Fibroblast of villous mesenchyme (primary cell): ENCODE results near the gene MDFIC. TPM values are rescaled to one million over a fixed set of nuclear protein-coding genes. Genes with fewer than 3 reads are reported as not detected.

Experiments used
- DNase-seq: peaks from one replicate; pipeline ENCODE4 v3.0.0-alpha.2; 2010; ENCODE audit warnings: low read depth
- H3K4me3 ChIP-seq: 2 replicates; pipeline ENCODE4 v1.5.1; 2011; ENCODE audit warnings: low read depth, mild to moderate bottlenecking, low read length
- total RNA-seq: library from RNA; depleted of rRNA; stranded (reverse); fragments of >200 nt; gene quantifications from 2 replicates; pipeline ENCODE4 v1.2.3, GENCODE V29; 2012
- TF ChIP-seq, protein P1 (sequence below): IDR thresholded peaks from 2 replicates; pipeline ENCODE4 v1.5.1; 2012; ENCODE audit warnings: low read depth, mild to moderate bottlenecking, low read length; ENCODE audit not compliant: insufficient read depth

MDFIC gene
- total RNA-seq, 1 donor: 39.3 TPM

DNA sequence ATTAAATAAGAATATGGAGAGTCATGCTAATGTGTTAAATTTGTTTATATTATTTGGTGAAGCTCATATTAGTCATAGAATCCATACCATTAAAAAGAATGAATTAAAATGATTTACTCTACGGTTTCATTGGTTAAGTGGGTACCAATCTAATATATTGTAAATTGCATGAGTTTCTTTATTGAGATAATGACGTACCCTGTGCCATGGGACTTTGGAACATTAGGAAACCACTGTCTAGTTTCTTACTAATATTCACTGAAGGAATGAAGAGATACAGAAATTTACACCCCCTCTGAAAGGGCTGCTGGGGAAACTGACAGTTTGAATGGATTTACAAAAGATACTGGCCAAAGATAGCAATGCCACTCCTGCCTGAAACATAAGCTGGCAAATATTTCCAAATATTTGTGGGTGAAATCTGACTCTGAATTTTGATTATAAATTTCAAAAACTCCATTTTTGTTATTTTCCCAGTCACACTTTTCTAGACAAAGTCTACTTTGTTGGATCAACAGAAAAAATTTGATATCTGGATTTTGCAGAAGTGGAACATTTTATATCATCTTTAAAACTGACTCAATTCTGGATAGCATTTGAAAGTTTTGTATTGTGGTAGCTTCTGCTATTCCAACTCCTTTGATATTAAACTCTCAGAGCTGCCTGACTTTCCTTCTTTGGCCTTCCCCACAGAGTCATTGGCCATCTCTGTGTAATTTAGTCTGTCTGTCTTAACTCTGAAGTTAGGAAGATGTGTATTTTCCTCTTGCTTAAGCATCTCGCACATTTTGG lies 22.3 kb downstream of the MDFIC start:
- DNase-seq: no peak
- TF ChIP-seq, protein P1, sequence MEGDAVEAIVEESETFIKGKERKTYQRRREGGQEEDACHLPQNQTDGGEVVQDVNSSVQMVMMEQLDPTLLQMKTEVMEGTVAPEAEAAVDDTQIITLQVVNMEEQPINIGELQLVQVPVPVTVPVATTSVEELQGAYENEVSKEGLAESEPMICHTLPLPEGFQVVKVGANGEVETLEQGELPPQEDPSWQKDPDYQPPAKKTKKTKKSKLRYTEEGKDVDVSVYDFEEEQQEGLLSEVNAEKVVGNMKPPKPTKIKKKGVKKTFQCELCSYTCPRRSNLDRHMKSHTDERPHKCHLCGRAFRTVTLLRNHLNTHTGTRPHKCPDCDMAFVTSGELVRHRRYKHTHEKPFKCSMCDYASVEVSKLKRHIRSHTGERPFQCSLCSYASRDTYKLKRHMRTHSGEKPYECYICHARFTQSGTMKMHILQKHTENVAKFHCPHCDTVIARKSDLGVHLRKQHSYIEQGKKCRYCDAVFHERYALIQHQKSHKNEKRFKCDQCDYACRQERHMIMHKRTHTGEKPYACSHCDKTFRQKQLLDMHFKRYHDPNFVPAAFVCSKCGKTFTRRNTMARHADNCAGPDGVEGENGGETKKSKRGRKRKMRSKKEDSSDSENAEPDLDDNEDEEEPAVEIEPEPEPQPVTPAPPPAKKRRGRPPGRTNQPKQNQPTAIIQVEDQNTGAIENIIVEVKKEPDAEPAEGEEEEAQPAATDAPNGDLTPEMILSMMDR: no peak
- peak overlapping the region; percentile 43 for H3K4me3 ChIP-seq

DNA sequence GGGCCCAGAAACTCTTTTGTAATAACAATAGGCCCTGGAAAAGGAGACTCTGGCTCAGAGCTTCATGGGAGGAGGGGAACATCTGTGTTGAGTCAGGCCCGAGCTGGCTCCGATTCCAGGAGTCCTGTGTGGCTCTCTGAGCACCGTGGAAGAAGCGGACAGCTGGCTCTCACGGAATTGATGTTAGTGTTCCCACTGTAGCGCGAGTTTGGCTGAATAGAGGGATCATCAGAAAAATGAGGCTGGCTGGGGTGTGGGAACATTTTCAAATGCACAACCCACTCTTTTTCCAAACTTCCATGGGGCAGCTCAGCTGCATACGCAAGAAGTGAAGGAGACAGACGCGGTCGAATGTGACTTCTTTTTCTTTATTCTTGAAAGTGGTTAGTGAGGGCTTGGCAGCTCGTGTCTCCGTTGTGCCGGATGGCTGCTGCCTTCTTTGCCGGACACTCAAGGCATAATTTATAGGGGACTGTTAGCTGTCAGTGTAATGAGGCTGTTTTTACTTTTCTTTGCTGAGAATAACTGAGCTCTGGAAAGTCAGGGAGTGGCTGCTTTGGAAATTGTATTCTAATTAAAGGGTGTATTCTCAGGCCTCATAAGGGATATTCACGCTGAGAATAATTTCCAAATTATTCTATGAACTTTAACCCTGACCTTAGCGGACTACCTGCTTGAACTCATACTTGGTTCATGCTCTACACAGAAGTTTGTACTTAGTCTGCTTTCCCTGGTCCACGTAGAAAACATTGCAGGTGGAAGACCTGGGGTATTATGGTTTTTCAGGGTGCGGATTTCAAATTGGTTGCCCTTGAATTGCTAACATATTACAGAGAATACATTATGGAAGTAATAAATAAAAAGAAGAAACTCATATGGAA lies 23.1 kb downstream of the MDFIC start:
- TF ChIP-seq, protein P1: no peak
- peak overlapping the region; percentile 43 for H3K4me3 ChIP-seq
- peak; percentile 87 for DNase-seq

DNA sequence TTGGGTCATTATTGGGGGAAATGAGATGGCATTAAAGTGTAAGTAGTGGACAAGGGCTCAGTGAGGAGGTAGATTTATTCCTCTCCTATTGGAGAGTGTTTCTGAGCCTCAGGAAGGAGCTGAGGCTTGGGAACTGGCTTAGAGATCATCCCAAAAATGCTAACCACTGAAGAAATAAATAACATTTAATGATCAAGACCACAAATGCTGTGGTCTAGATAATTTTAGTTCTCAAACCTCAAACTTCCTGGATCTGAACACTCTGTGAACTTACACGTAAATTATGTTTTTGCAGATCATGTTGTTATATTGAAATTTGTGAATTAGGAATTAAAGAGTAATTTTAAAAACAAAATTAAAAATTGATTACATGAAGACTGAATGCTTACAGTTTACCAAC lies 27.3 kb downstream of the MDFIC start:
- TF ChIP-seq, protein P1: no peak
- peak; percentile 83 for DNase-seq
- H3K4me3 ChIP-seq: no peak overlapping the region

DNA sequence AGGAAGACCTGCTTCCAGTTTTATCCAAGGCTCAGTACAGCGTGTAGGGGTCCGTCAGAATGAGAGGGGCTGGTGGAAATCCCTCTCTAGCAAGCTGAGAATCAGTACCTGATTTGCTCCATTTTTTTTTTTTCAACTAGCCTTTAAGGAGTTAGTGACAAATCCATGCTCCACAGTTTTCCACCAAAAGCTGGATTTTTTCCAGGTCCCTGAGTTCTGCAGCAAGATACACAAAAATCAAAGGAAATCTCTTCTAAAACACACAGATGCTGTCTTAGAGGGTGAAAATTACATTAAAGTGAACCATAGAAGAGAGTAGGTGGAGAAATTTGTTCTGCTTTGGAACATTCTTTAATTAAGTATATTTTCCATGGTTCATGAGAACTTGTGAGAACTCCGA lies 30.4 kb downstream of the MDFIC start:
- no peak overlapping the region for H3K4me3 ChIP-seq
- no peak for DNase-seq
- TF ChIP-seq, protein P1: no peak

DNA sequence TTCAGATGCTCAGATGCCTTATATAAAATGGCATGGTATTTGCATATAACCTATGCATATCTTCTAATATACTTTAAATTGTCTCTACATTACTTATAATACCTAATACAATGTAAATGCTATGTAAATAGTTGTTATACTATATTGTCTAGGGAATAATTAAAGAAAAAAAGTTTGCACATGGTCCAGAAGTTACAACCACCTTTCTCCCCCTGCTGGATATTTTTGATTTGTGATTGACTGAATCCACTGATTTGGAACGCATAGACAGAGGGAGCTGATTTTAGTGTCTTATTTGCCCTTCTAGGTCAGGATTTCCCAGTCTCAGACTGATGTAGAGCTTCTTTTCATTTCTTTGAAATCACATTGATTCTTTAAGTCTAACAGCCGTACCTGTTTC lies 31.8 kb downstream of the MDFIC start:
- no peak for DNase-seq
- TF ChIP-seq, protein P1: no peak
- no peak overlapping the region for H3K4me3 ChIP-seq

DNA sequence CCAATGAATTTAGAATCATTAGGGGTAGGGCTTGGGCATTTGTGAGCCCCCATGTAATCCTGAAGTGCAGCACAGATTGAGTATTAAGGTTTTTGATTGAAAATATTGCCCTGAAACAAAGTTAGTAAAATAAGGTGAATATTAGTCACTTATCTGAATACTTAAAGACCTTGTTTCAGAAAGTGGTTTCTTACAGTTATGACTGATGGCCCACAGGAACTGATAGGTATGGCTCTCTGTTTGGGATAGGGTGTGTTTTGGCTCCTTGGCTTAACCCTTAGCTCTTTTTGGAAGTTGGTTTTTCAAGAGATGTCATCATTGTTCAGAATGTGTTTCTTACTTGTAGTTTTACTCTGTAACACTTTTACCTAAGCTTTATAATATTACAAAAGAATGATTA lies 34.8 kb downstream of the MDFIC start:
- no peak overlapping the region for H3K4me3 ChIP-seq
- no peak for DNase-seq
- TF ChIP-seq, protein P1: no peak
